Tibial nerve (tissue), 4 donors: ENCODE measurements around the gene VCX3A. TPM values are rescaled to one million over a fixed set of nuclear protein-coding genes. Genes with fewer than 3 reads are reported as not detected.

Source experiments
- DNase-seq, 2 donors: peaks; one replicate each; pipeline ENCODE4 v3.0.0-alpha.2; 2019; ENCODE audit warnings: low spot score in 2 of 2
- H3K27ac ChIP-seq, 4 donors: fragments of 200-600 bp; sonication (generic) in 3 of 4; one replicate each; pipeline ENCODE4 v1.5.1; 2017 to 2019; ENCODE audit warnings: mild to moderate bottlenecking in 1 of 4
- H3K27me3 ChIP-seq, 2 donors: fragments of 200-600 bp; sonication (generic) in 1 of 2; one replicate each; pipeline versions ENCODE4 v1.5.1 to v1.6.0; 2017 to 2019
- H3K36me3 ChIP-seq, 3 donors: fragments of 200-600 bp; sonication (generic); one replicate each; pipeline ENCODE4 v1.5.1; 2018 to 2019
- H3K4me1 ChIP-seq, 4 donors: fragments of 200-600 bp; sonication (generic) in 3 of 4; one replicate each; pipeline ENCODE4 v1.5.1; 2017 to 2019
- H3K4me3 ChIP-seq, 4 donors: fragments of 200-600 bp; sonication (generic) in 3 of 4; one replicate each; pipeline ENCODE4 v1.5.1; 2017 to 2019; ENCODE audit warnings: mild to moderate bottlenecking in 1 of 4, moderate library complexity in 1 of 4
- H3K9me3 ChIP-seq, 4 donors: fragments of 200-600 bp; sonication (generic) in 3 of 4; one replicate each; pipeline ENCODE4 v1.5.1; 2017 to 2019
- EP300 ChIP-seq, 2 donors: sonication (generic); formaldehyde crosslinking; IDR thresholded peaks; one replicate each; pipeline ENCODE4 v1.6.1; 2017; ENCODE audit warnings: antibody characterized with exemption in 2 of 2, mild to moderate bottlenecking in 1 of 2
- POLR2A ChIP-seq, 2 donors: fragments of 450-650 bp; IDR thresholded peaks; one replicate each; pipeline ENCODE4 v1.6.1; 2017; ENCODE audit warnings: antibody characterized with exemption in 2 of 2, mild to moderate bottlenecking in 2 of 2, moderate library complexity in 2 of 2
- WGBS, 2 donors: methylation state at CpG; one replicate each; pipeline ENCODE4 v1.1.5; 2018; 5-methylcytosine and 5-hydroxymethylcytosine counted together
- total RNA-seq, 4 donors: library from RNA; depleted of rRNA; stranded (reverse); fragments of >200 nt; gene quantifications; one replicate each; pipeline ENCODE4 v1.1.0, GENCODE V29; 2016
- TF ChIP-seq, protein P1 (sequence below), 5 experiments: fragments of 200-600 bp in 3 of 5; fragments of 450-650 bp in 2 of 5; sonication (generic) in 3 of 5; IDR thresholded peaks; one replicate each; pipeline ENCODE4 v1.5.1; 2016 to 2019; ENCODE audit warnings: antibody characterized with exemption in 5 of 5, mild to moderate bottlenecking in 3 of 5, moderate library complexity in 2 of 5

Gene VCX3A
- total RNA-seq, 4 donors from 2014 or later = not detected

DNA sequence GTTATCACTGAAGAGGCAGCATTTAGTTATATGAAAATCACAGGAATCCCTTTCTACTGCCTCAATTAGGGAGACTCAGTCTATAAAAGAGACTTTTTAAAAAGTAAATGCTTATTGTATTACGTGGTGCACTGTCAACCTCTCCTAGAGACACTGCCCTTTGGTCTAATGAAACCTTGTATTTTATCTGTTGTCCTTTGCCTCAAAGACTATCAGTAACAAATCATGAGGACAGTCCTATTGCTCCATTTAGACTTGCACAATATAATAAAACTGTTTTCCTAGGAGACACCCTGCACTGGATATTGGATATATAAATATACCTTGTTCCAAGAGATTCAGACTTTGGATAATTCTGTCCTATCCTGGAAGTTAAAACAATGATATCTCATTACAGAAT, 34.2 kb downstream of the VCX3A start:
- no peak for DNase-seq
- H3K9me3 ChIP-seq = no peaks in the 10 kb centered on the region
- 61 to 72% methylated on average over 1 of the region's 1 CpG for WGBS, 2 donors
- TF ChIP-seq, protein P1, sequence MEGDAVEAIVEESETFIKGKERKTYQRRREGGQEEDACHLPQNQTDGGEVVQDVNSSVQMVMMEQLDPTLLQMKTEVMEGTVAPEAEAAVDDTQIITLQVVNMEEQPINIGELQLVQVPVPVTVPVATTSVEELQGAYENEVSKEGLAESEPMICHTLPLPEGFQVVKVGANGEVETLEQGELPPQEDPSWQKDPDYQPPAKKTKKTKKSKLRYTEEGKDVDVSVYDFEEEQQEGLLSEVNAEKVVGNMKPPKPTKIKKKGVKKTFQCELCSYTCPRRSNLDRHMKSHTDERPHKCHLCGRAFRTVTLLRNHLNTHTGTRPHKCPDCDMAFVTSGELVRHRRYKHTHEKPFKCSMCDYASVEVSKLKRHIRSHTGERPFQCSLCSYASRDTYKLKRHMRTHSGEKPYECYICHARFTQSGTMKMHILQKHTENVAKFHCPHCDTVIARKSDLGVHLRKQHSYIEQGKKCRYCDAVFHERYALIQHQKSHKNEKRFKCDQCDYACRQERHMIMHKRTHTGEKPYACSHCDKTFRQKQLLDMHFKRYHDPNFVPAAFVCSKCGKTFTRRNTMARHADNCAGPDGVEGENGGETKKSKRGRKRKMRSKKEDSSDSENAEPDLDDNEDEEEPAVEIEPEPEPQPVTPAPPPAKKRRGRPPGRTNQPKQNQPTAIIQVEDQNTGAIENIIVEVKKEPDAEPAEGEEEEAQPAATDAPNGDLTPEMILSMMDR (IDR thresholded peaks at IDR 0.05) = no peak
- TF ChIP-seq POLR2A (IDR thresholded peaks at IDR 0.05) (no peak), EP300 (IDR thresholded peaks at IDR 0.05) (no peak)
- H3K4me1 ChIP-seq = no peaks in the 10 kb centered on the region
- H3K27me3 ChIP-seq = no peaks in the 10 kb centered on the region
- no peaks in the 10 kb centered on the region for H3K36me3 ChIP-seq
- H3K27ac ChIP-seq = no peak overlapping the region
- H3K4me3 ChIP-seq = no peak overlapping the region

DNA sequence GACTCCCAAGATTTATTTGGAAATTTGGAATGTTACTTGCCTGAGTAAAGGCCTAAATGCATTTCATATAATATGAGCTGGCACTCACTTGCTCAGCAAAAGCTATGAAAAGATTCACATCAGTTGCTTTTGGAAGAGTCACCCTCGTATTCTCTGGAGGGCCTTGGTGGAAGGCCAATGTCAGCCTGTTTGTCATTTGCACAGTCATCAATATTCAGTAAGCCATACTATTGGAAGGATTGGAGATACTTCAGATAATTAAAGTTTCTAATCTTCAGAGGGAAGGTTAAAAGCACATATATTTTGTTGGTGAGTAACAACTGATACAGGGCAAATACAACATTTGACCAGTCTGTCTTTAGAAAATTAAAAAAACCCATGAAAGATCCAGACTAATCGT, 36.6 kb downstream of the VCX3A start:
- Histone ChIP-seq H3K27me3 (no peaks in the 10 kb centered on the region), H3K36me3 (no peaks in the 10 kb centered on the region), H3K9me3 (no peaks in the 10 kb centered on the region), H3K4me3 (no peak overlapping the region), H3K27ac (no peak overlapping the region), H3K4me1 (no peaks in the 10 kb centered on the region)
- DNase-seq = no peak
- WGBS, 2 donors = 52 to 85% methylated on average over 2 of the region's 2 CpGs
- no peak for TF ChIP-seq POLR2A (IDR thresholded peaks at IDR 0.05)
- TF ChIP-seq EP300 (IDR thresholded peaks at IDR 0.05) = no peak
- TF ChIP-seq, protein P1 (IDR thresholded peaks at IDR 0.05) = no peak
